Neural crest cell (in vitro differentiated cells): ENCODE results near the gene CDC14A. TPM values are rescaled to one million over a fixed set of nuclear protein-coding genes. Genes with fewer than 3 reads are reported as not detected.

Experiments used
- DNase-seq: peaks from one replicate; pipeline ENCODE4 v3.0.0; 2021; ENCODE audit warnings: low read depth, mixed read lengths, low spot score
- H3K27ac Mint-ChIP-seq: one replicate; pipeline ENCODE4 v1.8.0; 2021; ENCODE audit warnings: mild to moderate bottlenecking, mixed read lengths; ENCODE audit not compliant: unreplicated experiment
- H3K27me3 Mint-ChIP-seq: 2 replicates; pipeline ENCODE4 v1.8.0; 2021; ENCODE audit warnings: low read depth, mild to moderate bottlenecking, mixed read lengths
- H3K36me3 Mint-ChIP-seq: 2 replicates; pipeline ENCODE4 v1.8.0; 2021; ENCODE audit warnings: low read depth, mild to moderate bottlenecking, mixed read lengths
- H3K4me1 Mint-ChIP-seq: 2 replicates; pipeline ENCODE4 v1.8.0; 2021; ENCODE audit warnings: mixed read lengths
- H3K4me3 Mint-ChIP-seq: one replicate; pipeline ENCODE4 v1.8.0; 2021; ENCODE audit warnings: mild to moderate bottlenecking, mixed read lengths
- H3K9me3 Mint-ChIP-seq: 2 replicates; pipeline ENCODE4 v1.8.0; 2021; ENCODE audit warnings: mixed read lengths
- CTCF ChIP-seq: fragments of 200-600 bp; sonication (generic); conservative IDR thresholded peaks from 2 replicates; pipeline ENCODE4 v1.5.0; 2021; ENCODE audit warnings: antibody characterized with exemption, mild to moderate bottlenecking
- total RNA-seq: library from RNA; stranded (reverse); gene quantifications from 2 replicates; pipeline ENCODE4 v1.2.1, GENCODE V29; 2021

The CDC14A gene
- total RNA-seq, 1 donor from 2014 or later = 15.7 TPM

GRCh38 chr1:100556925-100557605 lies 204.8 kb downstream of the CDC14A start:
- no peak for TF ChIP-seq CTCF
- Mint-ChIP-seq H3K9me3 (peaks cover 28% of the 10 kb centered on the region), H3K27ac (no peak overlapping the region), H3K4me3 (no peak overlapping the region), H3K27me3 (no peaks in the 10 kb centered on the region), H3K36me3 (peaks cover 19% of the 10 kb centered on the region), H3K4me1 (no peaks in the 10 kb centered on the region)
- no peak for DNase-seq

- peaks cover 24% of the 10 kb centered on the region for H3K9me3 Mint-ChIP-seq
- H3K4me1 Mint-ChIP-seq = no peaks in the 10 kb centered on the region
- no peak overlapping the region for H3K27ac Mint-ChIP-seq
- no peak overlapping the region for H3K4me3 Mint-ChIP-seq
- H3K27me3 Mint-ChIP-seq = no peaks in the 10 kb centered on the region
- no peak for TF ChIP-seq CTCF
- DNase-seq = no peak
- H3K36me3 Mint-ChIP-seq = peaks cover 14% of the 10 kb centered on the region
Measured at GRCh38 chr1:100557606-100557953, 205.3 kb downstream of the CDC14A start.

- no peak overlapping the region for H3K27ac Mint-ChIP-seq
- TF ChIP-seq CTCF = no peak
- peaks cover 3% of the 10 kb centered on the region for H3K9me3 Mint-ChIP-seq
- H3K4me1 Mint-ChIP-seq = peaks cover 12% of the 10 kb centered on the region
- no peaks in the 10 kb centered on the region for H3K27me3 Mint-ChIP-seq
- H3K36me3 Mint-ChIP-seq = peaks cover under 1% of the 10 kb centered on the region
- no peak overlapping the region for H3K4me3 Mint-ChIP-seq
- no peak for DNase-seq
Measured at GRCh38 chr1:100565533-100565932, 213.2 kb downstream of the CDC14A start.

GRCh38 chr1:100565937-100566699 lies 213.8 kb downstream of the CDC14A start:
- Mint-ChIP-seq H3K27ac (no peak overlapping the region), H3K4me1 (peaks cover 12% of the 10 kb centered on the region), H3K9me3 (peaks cover 7% of the 10 kb centered on the region), H3K27me3 (no peaks in the 10 kb centered on the region), H3K36me3 (peaks cover 5% of the 10 kb centered on the region), H3K4me3 (no peak overlapping the region)
- DNase-seq = no peak
- peak; percentile 39 for TF ChIP-seq CTCF

- Mint-ChIP-seq H3K4me1 (peaks cover 12% of the 10 kb centered on the region), H3K9me3 (peaks cover 14% of the 10 kb centered on the region), H3K36me3 (peaks cover 9% of the 10 kb centered on the region), H3K27ac (no peak overlapping the region), H3K4me3 (no peak overlapping the region), H3K27me3 (no peaks in the 10 kb centered on the region)
- no peak for TF ChIP-seq CTCF
- no peak for DNase-seq
Measured at GRCh38 chr1:100567062-100567461, 214.8 kb downstream of the CDC14A start.

Other genes starting within 250 kb of the CDC14A start
- 14.9 and 15.2 TPM in 2 replicates for gene SASS6, start 219.6 kb upstream of the CDC14A start, total RNA-seq
- 14.6 and 17.8 TPM in 2 replicates for gene TRMT13, start 219.3 kb upstream of the CDC14A start, total RNA-seq
- 1.3 and 1.4 TPM in 2 replicates for gene LRRC39, start 174.2 kb upstream of the CDC14A start, total RNA-seq
- gene DBT, start 102.7 kb upstream of the CDC14A start, total RNA-seq = 11.8 and 13.1 TPM in 2 replicates
- gene RTCA, start 86.3 kb upstream of the CDC14A start, total RNA-seq = 29.0 and 29.6 TPM in 2 replicates
- gene GPR88, start 185.6 kb downstream of the CDC14A start, total RNA-seq = 0.16 TPM in 1 of 2 replicates, not detected in the other